Glomerular visceral epithelial cell (primary cell): ENCODE measurements around the gene RPS6KA3.
"Not testable (repeated sequence)": the region's sequence is repeated elsewhere in the genome, so short reads cannot be mapped to it uniquely, and the experiment has no call there.

Experiments
- DNase-seq: peaks from one replicate; pipeline ENCODE4 v3.0.0-alpha.2; 2016; ENCODE audit errors: extremely low spot score

The RPS6KA3 gene

GRCh38 chrX:20265221-20265725 is 1.4 kb downstream of the RPS6KA3 start:
- peak; percentile 62 for DNase-seq

DNA sequence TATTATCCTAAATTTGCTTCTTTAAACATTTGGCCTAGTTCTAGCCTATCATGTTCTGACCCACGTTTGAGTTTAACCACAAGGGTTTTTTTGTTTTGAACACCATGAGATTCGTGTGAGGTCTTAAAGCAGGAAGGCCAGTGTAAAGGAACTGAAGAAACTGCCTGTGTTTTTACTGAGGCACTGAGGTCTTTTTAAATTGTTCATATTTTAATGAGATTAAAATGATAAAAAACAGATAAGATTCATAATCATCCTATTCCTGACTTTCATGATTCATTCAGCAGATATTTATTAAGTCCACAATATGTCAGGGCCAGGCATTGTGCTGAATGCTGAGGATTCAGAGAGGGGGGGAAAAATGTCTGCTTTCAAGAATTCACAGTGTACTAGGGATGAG is 3.2 kb downstream of the RPS6KA3 start:
- peak; percentile 2 for DNase-seq

DNA sequence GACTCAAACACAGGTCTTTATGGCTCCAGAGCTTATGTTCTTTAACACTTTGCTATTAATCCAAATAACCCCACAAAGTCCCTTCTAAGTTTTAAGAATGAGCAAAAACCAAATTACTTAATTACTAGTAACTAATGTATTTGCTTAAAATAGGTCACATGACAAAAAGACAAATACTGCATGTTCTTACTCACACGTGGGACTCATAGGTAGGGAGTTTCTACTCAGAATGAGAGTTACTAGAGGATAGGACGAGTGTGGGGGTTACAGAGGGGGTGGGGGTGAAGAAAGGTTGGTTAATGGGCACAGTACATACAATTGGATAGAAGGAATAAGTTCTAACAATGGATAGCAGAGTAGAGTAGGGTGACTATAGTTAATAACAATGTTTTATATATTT is 5.8 kb downstream of the RPS6KA3 start:
- no peak for DNase-seq

GRCh38 chrX:20254712-20255299 is 11.9 kb downstream of the RPS6KA3 start:
- DNase-seq = no peak

DNA sequence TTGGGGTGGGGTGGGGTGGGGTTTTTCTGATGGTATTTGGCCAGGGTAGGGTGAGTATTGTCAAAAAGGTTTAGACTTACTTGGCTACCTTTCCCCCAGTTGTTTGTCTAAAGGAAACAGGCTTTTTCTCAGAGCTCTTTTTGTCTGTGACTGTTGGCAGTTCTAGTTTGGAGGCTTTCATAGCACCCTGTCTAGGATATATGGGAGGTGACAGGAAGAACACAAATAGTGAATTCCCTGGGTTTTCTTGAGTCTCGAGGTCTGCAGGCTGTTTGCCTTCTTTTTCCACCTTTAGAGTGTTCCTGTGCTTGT is 13.5 kb downstream of the RPS6KA3 start:
- no peak for DNase-seq

- DNase-seq = peak; percentile 35
Observed at GRCh38 chrX:20252381-20253231, 14.1 kb downstream of the RPS6KA3 start.

DNA sequence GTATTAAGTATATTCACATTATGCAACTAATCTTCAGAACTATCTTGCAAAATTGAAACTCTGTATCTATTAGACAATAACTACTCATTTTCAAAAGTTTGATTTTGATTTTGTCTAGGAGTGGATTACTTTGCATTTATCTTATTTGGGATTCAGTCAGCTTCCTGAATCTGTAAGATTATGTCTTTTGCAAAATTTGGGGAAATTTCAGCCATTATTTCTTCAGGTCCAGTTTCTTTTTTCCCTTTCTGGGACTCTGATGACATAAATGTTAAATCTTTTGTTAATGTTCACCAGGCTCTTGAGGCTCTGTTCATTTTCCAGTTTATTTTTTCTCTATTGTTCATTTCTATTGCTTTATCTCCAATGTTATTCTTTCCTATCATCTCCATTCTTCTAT is 15.0 kb downstream of the RPS6KA3 start:
- no peak for DNase-seq

DNA sequence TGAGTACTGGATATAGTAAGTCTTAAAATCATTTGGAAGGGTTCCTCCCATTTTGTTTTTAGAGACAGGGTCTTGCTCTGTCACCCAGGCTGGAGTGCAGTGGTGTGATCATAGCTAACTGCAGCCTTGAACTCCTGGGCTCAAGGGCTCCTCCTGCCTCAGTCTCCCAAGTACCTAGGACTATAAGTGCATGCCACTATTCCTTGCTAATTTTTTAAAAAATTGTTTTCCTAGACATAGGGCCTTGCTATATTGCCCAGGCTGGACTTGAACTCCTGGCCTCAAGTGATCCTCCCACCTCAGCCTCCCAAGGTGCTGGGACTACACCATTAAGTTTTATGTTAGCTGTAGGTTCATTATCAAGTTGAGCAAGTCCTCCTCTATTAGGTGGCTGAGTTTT is 16.6 kb downstream of the RPS6KA3 start:
- not testable (repeated sequence) for DNase-seq

DNA sequence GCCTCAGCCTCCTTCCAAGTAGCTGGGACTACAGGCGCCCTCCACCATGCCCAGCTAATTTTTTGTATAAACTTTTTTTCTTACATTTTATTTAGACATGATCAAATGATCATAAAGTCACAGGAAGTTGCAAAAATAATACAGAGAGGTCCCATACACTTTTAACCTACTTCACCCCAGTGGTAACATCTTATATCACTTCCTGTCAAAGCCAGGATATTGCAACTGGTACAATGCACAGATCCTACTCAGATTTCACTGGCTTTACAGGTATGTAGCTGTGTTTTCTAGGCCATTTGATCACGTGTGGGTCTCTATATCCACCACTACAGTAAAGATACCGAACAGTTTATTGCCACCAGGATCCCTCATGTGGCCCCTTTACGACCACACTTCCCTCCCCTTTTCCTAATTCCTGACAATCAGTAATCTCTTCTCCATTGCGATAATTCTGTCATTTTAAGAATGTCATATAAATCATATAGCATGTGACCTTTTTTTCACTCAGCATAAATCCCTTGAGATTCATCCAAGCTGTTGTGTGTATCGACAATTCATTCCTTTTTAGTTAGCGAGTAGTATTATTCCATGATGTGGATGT is 18.0 kb downstream of the RPS6KA3 start:
- DNase-seq = no peak

DNA sequence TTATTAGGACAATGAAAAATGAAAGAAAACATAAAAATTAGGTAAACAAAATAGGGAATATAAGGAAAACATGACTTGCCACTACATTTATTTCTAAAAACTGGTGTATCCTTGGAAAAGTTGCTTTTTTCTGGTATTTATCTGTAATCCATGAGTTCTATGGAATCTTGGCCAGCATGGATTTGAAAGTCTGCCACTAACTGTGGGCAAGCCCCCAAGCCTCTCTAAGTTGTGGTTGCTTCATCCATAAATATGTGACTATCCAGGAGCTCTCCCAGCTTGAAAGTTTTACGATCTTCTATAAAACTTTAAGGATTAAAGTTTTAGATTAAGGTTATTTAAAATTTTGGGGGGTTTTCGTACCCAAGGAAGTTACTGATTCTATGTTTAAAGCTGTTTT is 21.8 kb downstream of the RPS6KA3 start:
- DNase-seq = no peak

- DNase-seq = no peak
Observed at GRCh38 chrX:20240201-20240600, 26.5 kb downstream of the RPS6KA3 start.

DNA sequence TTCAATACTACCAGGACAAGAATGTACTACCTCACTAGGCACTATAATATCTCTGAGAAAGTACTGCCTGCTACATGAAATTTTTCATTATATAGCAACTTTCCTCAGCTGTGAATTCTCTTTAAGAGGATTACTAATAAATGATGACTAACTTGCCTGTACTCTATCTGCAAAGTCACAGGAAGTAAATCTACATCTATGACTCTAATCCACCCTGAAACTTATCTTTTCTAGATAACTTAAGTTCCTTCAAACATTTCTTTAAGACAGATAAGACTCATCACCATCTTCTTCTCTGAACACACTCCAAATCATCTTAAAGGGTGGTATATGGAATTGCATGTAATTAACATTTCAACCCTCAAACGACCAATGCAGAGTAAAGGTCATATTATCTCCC is 28.8 kb downstream of the RPS6KA3 start:
- no peak for DNase-seq

- no peak for DNase-seq
Observed at GRCh38 chrX:20235755-20236154, 31.0 kb downstream of the RPS6KA3 start.

DNA sequence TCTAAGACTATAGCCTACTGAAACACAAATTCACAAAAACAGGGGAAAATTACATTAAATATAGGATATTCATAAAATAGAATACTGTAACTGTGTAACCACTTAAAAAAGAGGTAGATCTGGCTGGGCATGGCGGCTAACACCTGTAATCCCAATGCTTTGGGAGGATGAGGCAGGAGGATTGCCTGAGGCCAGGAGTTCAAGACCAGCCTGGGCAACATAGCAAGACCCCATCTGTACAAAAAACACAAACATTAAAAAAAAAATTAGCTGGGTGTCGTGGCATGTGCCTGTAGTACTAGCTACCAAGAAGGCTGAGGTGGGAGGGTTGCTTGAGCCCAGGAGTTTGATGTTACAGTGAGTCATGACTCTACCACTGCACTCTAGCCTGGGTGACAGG is 33.4 kb downstream of the RPS6KA3 start:
- no peak for DNase-seq

DNA sequence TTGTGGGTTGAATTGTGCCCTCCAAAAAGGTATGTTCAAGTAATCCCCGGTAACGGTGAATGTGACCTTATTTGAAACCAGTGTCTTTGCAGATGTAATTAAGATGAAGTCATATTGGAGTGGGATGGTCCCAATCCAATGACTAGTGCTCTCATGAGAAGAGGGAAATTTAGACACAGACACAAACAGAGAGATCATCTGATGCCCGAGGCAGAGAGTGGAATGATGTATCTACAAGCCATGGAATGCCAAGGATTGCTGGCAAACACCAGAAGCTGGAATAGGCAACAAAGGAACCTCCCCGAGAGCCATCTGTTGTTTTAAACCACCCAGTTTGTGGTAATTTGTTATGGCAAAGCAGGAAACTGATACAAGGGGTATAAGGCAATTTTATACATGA is 35.1 kb downstream of the RPS6KA3 start:
- DNase-seq = no peak

GRCh38 chrX:20230406-20230805 is 36.3 kb downstream of the RPS6KA3 start:
- DNase-seq = no peak

- DNase-seq = no peak
Observed at GRCh38 chrX:20229155-20229554, 37.6 kb downstream of the RPS6KA3 start.

DNA sequence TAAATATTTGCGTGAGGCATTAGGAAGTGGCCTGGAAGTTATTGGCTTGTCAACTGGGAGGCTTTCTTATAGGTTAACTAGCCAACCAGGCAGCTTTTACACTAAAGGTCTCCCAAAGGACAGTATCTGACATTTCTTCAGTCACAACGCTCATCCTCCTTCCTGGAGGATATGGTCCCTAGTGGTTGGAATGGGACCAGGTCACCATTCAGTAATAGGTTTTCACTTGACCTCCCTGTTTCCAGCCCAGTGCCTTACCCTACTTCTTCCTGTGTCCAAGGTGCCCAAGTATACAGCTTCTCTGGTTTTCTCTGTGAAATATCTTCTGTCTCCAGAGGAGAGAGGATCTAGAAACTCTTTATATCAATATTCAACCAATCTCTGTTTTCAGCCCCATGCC is 38.5 kb downstream of the RPS6KA3 start:
- DNase-seq = no peak

- DNase-seq = no peak
Observed at GRCh38 chrX:20227116-20227515, 39.6 kb downstream of the RPS6KA3 start.

DNA sequence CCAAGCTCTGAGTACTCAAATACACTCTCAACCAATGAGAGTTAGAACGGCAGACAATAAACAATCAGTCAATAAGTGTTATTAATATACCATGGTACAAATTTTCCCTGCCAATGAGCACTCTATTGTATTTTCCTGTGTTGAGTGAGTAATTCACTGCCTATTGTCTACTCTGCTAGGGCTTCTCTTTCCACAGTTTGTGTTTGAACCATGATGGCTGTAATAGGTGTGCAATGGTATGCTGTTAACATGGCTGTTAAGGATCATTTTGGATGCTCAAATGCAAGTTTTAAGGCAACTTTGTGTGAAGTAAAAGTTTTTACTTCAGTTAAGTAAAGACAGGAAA is 41.2 kb downstream of the RPS6KA3 start:
- DNase-seq = no peak

DNA sequence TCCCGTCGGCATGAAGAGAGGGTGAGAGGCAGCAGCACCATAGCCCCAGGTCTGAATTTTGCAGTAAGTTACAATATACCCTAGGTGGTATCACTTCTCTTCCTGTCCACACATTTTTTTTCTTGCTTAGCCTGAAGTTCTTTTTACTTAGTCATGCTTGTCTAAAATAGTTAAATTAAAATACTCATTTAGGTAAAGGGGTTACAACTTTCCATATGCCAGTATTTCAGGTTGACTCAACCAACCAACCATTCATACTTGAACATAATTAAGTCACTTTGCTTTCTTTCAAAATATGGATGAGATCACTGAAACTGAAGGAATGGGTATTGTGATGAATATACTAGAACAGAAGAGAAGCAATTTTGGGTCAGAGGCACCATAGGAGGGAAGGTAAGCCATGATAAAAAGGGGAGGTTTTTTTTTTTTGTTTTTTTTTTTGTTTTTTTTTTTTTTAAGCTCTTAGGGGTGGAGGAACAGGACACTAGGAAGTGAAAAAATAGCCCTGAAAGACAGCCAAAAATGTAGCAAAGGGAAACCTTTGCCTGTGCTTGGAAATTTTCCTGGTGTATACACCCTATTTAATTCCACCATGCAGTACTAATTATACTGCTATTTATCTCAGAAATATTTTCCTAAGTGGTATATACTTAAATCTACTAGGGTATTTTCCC is 41.8 kb downstream of the RPS6KA3 start:
- no peak for DNase-seq

- no peak for DNase-seq
Observed at GRCh38 chrX:20221902-20222301, 44.8 kb downstream of the RPS6KA3 start.
